ENCODE results near the gene WDR70. TPM values are rescaled to one million over a fixed set of nuclear protein-coding genes. Genes with fewer than 3 reads are reported as not detected.

WDR70 gene
- total RNA-seq, 1 donor from 2014 or later = 29.0 TPM

GRCh38 chr5:37417347-37417746 is 38.2 kb downstream of the WDR70 start:
- Histone ChIP-seq H3K27me3 (ENCODE audit: low read depth) (no peaks in the 10 kb centered on the region), H3K27ac (no peak overlapping the region), H3K9me3 (no peaks in the 10 kb centered on the region), H3K4me3 (no peak overlapping the region), H3K4me1 (no peaks in the 10 kb centered on the region), H3K36me3 (peaks cover 31% of the 10 kb centered on the region)
- intact Hi-C loops (cut with DNase I) = no loop called here
- no peak for TF ChIP-seq CTCF (IDR thresholded peaks at IDR 0.05)
- DNase-seq (no peak), ATAC-seq (no peak)

DNA sequence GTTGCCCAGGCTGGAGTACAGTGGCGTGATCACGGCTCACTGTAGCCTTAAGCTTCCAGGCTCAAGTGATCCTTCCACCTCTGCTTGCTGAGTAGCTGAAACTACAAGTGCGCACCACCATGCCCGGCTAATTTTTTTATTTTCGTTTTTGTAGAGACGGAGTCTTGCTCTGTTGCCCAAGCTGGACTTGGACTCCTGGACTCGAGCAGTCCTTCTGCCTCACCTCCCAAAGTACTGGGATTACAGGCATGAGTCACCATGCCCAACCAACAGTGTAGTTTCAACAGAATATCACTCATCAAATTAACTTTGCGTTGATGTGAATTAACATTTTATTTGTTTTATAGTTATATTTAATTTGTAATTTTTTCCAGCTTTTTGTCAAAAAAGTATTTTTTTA is 45.3 kb downstream of the WDR70 start:
- H3K27ac ChIP-seq = no peak overlapping the region
- H3K4me3 ChIP-seq = no peak overlapping the region
- ATAC-seq (no peak), DNase-seq (no peak)
- no peaks in the 10 kb centered on the region for H3K27me3 ChIP-seq (ENCODE audit: low read depth)
- no peaks in the 10 kb centered on the region for H3K9me3 ChIP-seq
- intact Hi-C loops (cut with DNase I) = no loop called here
- TF ChIP-seq CTCF (IDR thresholded peaks at IDR 0.05) = no peak
- no peaks in the 10 kb centered on the region for H3K4me1 ChIP-seq
- peaks cover 37% of the 10 kb centered on the region for H3K36me3 ChIP-seq

- no peak for TF ChIP-seq CTCF (IDR thresholded peaks at IDR 0.05)
- no peak for DNase-seq
- intact Hi-C loops (cut with DNase I) = no loop called here
- no peaks in the 10 kb centered on the region for H3K9me3 ChIP-seq
- no peak overlapping the region for H3K4me3 ChIP-seq
- no peak overlapping the region for H3K27ac ChIP-seq
- no peak for ATAC-seq
- H3K27me3 ChIP-seq (ENCODE audit: low read depth) = no peaks in the 10 kb centered on the region
- no peaks in the 10 kb centered on the region for H3K4me1 ChIP-seq
- H3K36me3 ChIP-seq = peaks cover 29% of the 10 kb centered on the region
These were observed 48.9 kb downstream of the WDR70 start for GRCh38 chr5:37428044-37428443.

DNA sequence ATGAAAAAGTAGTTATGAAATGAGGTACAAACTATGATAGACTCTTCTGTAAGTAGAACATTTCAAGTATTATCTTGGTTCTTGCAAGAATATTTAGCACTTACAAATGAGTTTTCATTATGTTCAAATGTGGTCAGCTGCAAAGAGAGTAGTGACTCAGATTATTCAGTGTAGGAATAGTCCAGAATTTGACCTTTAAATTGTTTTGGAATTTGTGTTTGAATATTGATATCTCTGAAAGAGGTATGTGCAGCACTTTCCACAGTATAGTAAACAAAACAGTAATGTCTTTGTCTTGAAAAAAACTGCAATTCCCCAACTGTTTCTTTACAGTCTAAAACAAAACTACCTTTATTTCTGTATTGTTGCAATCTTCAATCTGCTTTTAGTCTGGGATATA is 56.1 kb downstream of the WDR70 start:
- Histone ChIP-seq H3K4me3 (no peak overlapping the region), H3K4me1 (no peaks in the 10 kb centered on the region), H3K27ac (no peak overlapping the region), H3K9me3 (no peaks in the 10 kb centered on the region), H3K27me3 (ENCODE audit: low read depth) (no peaks in the 10 kb centered on the region), H3K36me3 (peaks cover 18% of the 10 kb centered on the region)
- intact Hi-C loops (cut with DNase I) = no loop called here
- ATAC-seq = no peak
- no peak for DNase-seq
- TF ChIP-seq CTCF (IDR thresholded peaks at IDR 0.05) = no peak

GRCh38 chr5:37436146-37436934 is 57.2 kb downstream of the WDR70 start:
- no peak overlapping the region for H3K27ac ChIP-seq
- DNase-seq (no peak), ATAC-seq (no peak)
- no peaks in the 10 kb centered on the region for H3K27me3 ChIP-seq (ENCODE audit: low read depth)
- no peaks in the 10 kb centered on the region for H3K4me1 ChIP-seq
- H3K9me3 ChIP-seq = no peaks in the 10 kb centered on the region
- peaks cover 16% of the 10 kb centered on the region for H3K36me3 ChIP-seq
- no peak for TF ChIP-seq CTCF (IDR thresholded peaks at IDR 0.05)
- no peak overlapping the region for H3K4me3 ChIP-seq
- intact Hi-C loops (cut with DNase I) = no loop called here

Measured in lower lobe of right lung (tissue), 2 donors.